HG03025 (cell line): Measurements from ENCODE around the gene BTG2.
"Not testable (repeated sequence)": the region's sequence is repeated elsewhere in the genome, so short reads cannot be mapped to it uniquely, and the experiment has no call there.

Source experiments
- ATAC-seq: cut with Tn5 transposase; IDR thresholded peaks from one replicate; pipeline ENCODE4 v1.9.1; 2021; ENCODE audit warnings: mild to moderate bottlenecking, moderate library complexity; ENCODE audit not compliant: unreplicated experiment, low FRiP score

BTG2 gene

GRCh38 chr1:203311368-203312301, 6.3 kb downstream of the BTG2 start:
- ATAC-seq, result no peak

GRCh38 chr1:203314025-203314759, 8.9 kb downstream of the BTG2 start:
- not testable (repeated sequence) for ATAC-seq

GRCh38 chr1:203316626-203317093, 11.3 kb downstream of the BTG2 start:
- ATAC-seq, result no peak

GRCh38 chr1:203317429-203318228, 12.3 kb downstream of the BTG2 start:
- no peak for ATAC-seq

- ATAC-seq, result no peak
These were observed 12.9 kb downstream of the BTG2 start for GRCh38 chr1:203318229-203318517.

- ATAC-seq, result peak; percentile 60
These were observed 15.4 kb downstream of the BTG2 start for GRCh38 chr1:203320591-203321272.

- ATAC-seq, result no peak
These were observed 16.1 kb downstream of the BTG2 start for GRCh38 chr1:203321273-203322052.

- ATAC-seq, result no peak
These were observed 17.3 kb downstream of the BTG2 start for GRCh38 chr1:203322500-203323179.

- ATAC-seq, result no peak
These were observed 18.3 kb downstream of the BTG2 start for GRCh38 chr1:203323587-203323986.

GRCh38 chr1:203324105-203325025, 19.0 kb downstream of the BTG2 start:
- no peak for ATAC-seq

GRCh38 chr1:203325026-203325417, 19.7 kb downstream of the BTG2 start:
- ATAC-seq, result no peak

- no peak for ATAC-seq
These were observed 20.2 kb downstream of the BTG2 start for GRCh38 chr1:203325418-203326091.

- peak; percentile 56 for ATAC-seq
These were observed 21.7 kb downstream of the BTG2 start for GRCh38 chr1:203326830-203327683.

GRCh38 chr1:203327684-203328457, 22.6 kb downstream of the BTG2 start:
- peak; percentile 10 for ATAC-seq

GRCh38 chr1:203328714-203329122, 23.4 kb downstream of the BTG2 start:
- ATAC-seq, result no peak

- ATAC-seq, result no peak
These were observed 25.9 kb downstream of the BTG2 start for GRCh38 chr1:203331224-203331623.
